HFFc6 (cell line): ENCODE measurements around the gene MTA1. TPM values are rescaled to one million over a fixed set of nuclear protein-coding genes. Genes with fewer than 3 reads are reported as not detected.

Source experiments
- DNase-seq: peaks from one replicate; pipeline ENCODE4 v3.0.0-alpha.2; 2018
- H3K27ac Mint-ChIP-seq: 2 replicates; pipeline ENCODE4 v1.8.0; 2020; ENCODE audit warnings: mild to moderate bottlenecking, mixed read lengths
- H3K27me3 Mint-ChIP-seq: 2 replicates; pipeline ENCODE4 v1.8.0; 2021; ENCODE audit warnings: mild to moderate bottlenecking, moderate library complexity, mixed read lengths; ENCODE audit not compliant: insufficient read depth
- H3K36me3 Mint-ChIP-seq: 2 replicates; pipeline ENCODE4 v1.8.0; 2021; ENCODE audit warnings: low read depth, mixed read lengths
- H3K4me1 Mint-ChIP-seq: 2 replicates; pipeline ENCODE4 v1.8.0; 2020; ENCODE audit warnings: low read depth, mixed read lengths
- H3K4me3 Mint-ChIP-seq: 2 replicates; pipeline ENCODE4 v1.8.0; 2020; ENCODE audit warnings: mild to moderate bottlenecking, moderate library complexity, mixed read lengths
- H3K9me3 Mint-ChIP-seq: 2 replicates; pipeline ENCODE4 v1.8.0; 2020; ENCODE audit warnings: mild to moderate bottlenecking, mixed read lengths
- CTCF ChIP-seq: fragments of 200-600 bp; sonication (generic); IDR thresholded peaks from 2 replicates; pipeline ENCODE4 v1.5.0; 2021; ENCODE audit warnings: antibody characterized with exemption, mild to moderate bottlenecking
- total RNA-seq, 6 experiments: library from RNA; stranded (reverse); fragmentation: NEBNext Ultra II Directional; extraction: Animal tissue kit (Norgen Biotek cat#: 25700); gene quantifications; 2 replicates in 1 of 6; 3 replicates in 5 of 6; pipeline ENCODE4 v1.2.3, GENCODE V29; 2021

MTA1 gene
- total RNA-seq, 6 experiments from 2014 or later, result 67.5 to 71.3 (median 69.2) TPM

GRCh38 chr14:105378199-105378598, 41.4 kb upstream of the MTA1 start:
- H3K9me3 Mint-ChIP-seq, result no peaks in the 10 kb centered on the region

GRCh38 chr14:105378873-105379685, 40.5 kb upstream of the MTA1 start:
- Mint-ChIP-seq H3K4me3 (no peak overlapping the region), H3K4me1 (peaks cover 6% of the 10 kb centered on the region), H3K36me3 (peaks cover 5% of the 10 kb centered on the region; the same call in 1 of the 2 replicates), H3K27ac (no peak overlapping the region), H3K9me3 (no peaks in the 10 kb centered on the region), H3K27me3 (peaks cover 1% of the 10 kb centered on the region; the same call in 1 of the 2 replicates)
- DNase-seq, result no peak
- TF ChIP-seq CTCF, result no peak

More at GRCh38 chr14:105378199-105378598, 41.4 kb upstream of the MTA1 start:
- no peak for DNase-seq
- Mint-ChIP-seq H3K4me1 (peaks cover 6% of the 10 kb centered on the region), H3K36me3 (no peaks in the 10 kb centered on the region; the same call in 1 of the 2 replicates), H3K27ac (no peak overlapping the region), H3K27me3 (peaks cover 1% of the 10 kb centered on the region; the same call in 1 of the 2 replicates), H3K4me3 (no peak overlapping the region)
- TF ChIP-seq CTCF, result no peak

DNA sequence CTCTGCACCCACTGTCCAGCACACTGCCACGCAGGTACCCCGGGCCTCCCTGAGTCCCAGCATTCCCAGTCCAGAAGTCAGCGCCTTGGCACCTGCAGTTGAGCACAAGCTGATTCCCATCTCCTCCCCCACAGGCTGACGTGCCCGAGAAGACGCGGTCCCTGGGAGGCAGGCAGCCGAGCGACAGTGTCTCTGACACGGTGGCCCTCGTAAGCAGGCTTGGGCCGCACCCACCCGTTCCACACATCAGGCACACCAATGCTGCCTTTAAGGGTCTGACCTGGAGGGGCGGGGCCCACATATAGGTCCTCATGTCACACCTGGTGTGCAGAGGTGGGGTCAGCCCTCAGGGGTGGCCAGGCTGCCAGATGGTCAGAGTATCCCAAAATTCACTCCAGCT, 39.7 kb upstream of the MTA1 start:
- H3K9me3 Mint-ChIP-seq, result no peaks in the 10 kb centered on the region
- no peak for DNase-seq
- H3K4me1 Mint-ChIP-seq, result peaks cover 6% of the 10 kb centered on the region
- no peak for TF ChIP-seq CTCF
- peaks cover 1% of the 10 kb centered on the region; the same call in 1 of the 2 replicates for H3K27me3 Mint-ChIP-seq
- H3K4me3 Mint-ChIP-seq, result no peak overlapping the region
- peaks cover 5% of the 10 kb centered on the region; the same call in 1 of the 2 replicates for H3K36me3 Mint-ChIP-seq
- no peak overlapping the region for H3K27ac Mint-ChIP-seq

DNA sequence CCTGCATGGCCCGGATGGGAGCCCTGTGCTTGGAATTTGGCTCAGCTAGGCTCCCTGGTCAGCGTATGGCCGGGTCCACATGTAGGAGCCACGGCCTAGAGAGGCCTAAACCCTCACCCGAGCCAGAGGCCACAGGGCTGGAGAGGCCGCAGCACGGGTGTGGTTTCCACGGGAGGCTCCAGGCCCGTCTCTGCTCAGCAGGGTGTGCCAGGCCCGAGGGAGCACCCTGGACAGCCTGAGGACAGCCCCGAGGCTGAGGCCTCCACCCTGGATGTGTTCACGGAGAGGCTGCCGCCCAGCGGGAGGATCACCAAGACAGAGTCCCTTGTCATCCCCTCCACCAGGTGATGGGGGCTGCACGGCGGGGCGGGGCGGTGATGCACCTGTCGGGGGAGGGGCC, 38.9 kb upstream of the MTA1 start:
- TF ChIP-seq CTCF, result no peak
- Mint-ChIP-seq H3K27me3 (peaks cover 1% of the 10 kb centered on the region; the same call in 1 of the 2 replicates), H3K4me3 (no peak overlapping the region), H3K27ac (no peak overlapping the region), H3K4me1 (peaks cover 2% of the 10 kb centered on the region), H3K9me3 (no peaks in the 10 kb centered on the region), H3K36me3 (peaks cover 5% of the 10 kb centered on the region; the same call in 1 of the 2 replicates)
- no peak for DNase-seq

DNA sequence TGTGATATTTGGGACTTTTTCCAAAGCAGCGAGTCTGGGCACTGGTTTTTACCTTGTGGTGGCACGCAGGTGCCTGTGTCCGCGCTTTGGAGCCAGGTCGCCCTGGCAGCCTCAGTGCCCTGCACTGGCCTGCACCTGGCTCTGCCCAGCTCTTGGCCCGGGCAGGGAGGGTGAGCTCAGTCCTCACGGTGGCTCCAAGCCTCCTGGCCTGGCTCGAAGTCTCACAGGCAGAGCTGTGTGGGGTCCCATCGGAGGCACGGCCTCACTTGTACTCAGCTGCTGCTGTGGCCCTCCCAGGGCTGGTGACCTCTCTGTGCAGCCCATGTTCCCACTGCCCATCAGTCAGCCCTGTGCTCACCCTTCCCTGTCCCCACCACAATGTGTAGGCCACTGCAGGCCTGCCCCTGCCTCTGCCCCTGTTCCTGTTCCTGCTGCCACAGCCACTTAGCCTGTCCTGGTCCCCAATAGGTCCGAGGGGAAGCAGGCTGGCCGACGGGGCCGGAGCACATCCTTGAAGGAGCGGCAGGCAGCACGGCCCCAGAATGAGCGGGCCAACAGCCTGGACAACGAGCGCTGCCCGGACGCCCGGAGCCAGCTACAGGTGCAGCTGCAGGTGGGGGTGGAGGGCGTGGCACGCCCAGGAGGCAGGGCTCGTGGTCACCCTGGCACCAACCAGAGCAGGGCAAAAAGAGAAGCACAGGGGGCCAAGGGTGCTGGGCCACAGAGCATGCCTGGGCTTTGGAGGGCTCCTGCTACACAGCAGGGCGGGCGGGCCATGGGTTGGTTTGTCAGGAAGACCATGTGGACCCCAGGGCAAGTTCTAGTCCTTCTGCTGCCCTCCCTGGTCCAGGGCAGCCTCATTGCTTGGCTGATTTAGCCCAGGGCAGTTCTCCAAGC, 37.9 kb upstream of the MTA1 start:
- TF ChIP-seq CTCF, result no peak
- Mint-ChIP-seq H3K9me3 (no peaks in the 10 kb centered on the region), H3K4me1 (no peaks in the 10 kb centered on the region), H3K27ac (no peak overlapping the region), H3K4me3 (no peak overlapping the region), H3K27me3 (peaks cover 1% of the 10 kb centered on the region; the same call in 1 of the 2 replicates), H3K36me3 (peaks cover 5% of the 10 kb centered on the region; the same call in 1 of the 2 replicates)
- no peak for DNase-seq
